SK-N-SH treated with all-trans-retinoic acid at 6 μM for 48 hours (cell line): ENCODE measurements around the gene GRIA3.

Source experiments
- ARNTL ChIP-seq: fragments of 450-650 bp; formaldehyde crosslinking; IDR thresholded peaks from 2 replicates; pipeline ENCODE4 v1.5.0; 2020; ENCODE audit warnings: low read depth, mild to moderate bottlenecking, moderate library complexity, borderline replicate concordance
- CSDC2 ChIP-seq: fragments of 250-450 bp; sonication (Bioruptor Pico); IDR thresholded peaks from 2 replicates; pipeline ENCODE4 v1.5.0; 2020; ENCODE audit warnings: mild to moderate bottlenecking, moderate library complexity
- ESRRG ChIP-seq: fragments of 250-450 bp; sonication (Bioruptor Pico); IDR thresholded peaks from 2 replicates; pipeline ENCODE4 v1.6.1; 2021; ENCODE audit warnings: mild to moderate bottlenecking
- OSR1 ChIP-seq: fragments of 250-450 bp; sonication (Bioruptor Pico); IDR thresholded peaks from 2 replicates; pipeline ENCODE4 v1.8.0; 2022; ENCODE audit warnings: moderate library complexity, mild to moderate bottlenecking, inconsistent platforms
- TCF4 ChIP-seq: fragments of 250-450 bp; sonication (Bioruptor Pico); IDR thresholded peaks from 2 replicates; pipeline ENCODE4 v1.8.0; 2021; ENCODE audit warnings: mild to moderate bottlenecking, moderate library complexity, borderline replicate concordance
- ZFP3 ChIP-seq: fragments of 250-450 bp; sonication (Bioruptor Pico); IDR thresholded peaks from 2 replicates; pipeline ENCODE4 v1.5.0; 2020; ENCODE audit warnings: mild to moderate bottlenecking, moderate library complexity
- ZNF565 ChIP-seq: fragments of 450-650 bp; formaldehyde crosslinking; conservative IDR thresholded peaks from 2 replicates; pipeline ENCODE4 v1.5.0; 2020; ENCODE audit warnings: low read depth, mild to moderate bottlenecking, moderate library complexity
- ZNF70 ChIP-seq: fragments of 450-650 bp; formaldehyde crosslinking; IDR thresholded peaks from 2 replicates; pipeline ENCODE4 v1.5.0; 2020; ENCODE audit warnings: mild to moderate bottlenecking, moderate library complexity
- TF ChIP-seq, protein P1 (sequence below): fragments of 250-450 bp; sonication (Bioruptor Pico); IDR thresholded peaks from 2 replicates; pipeline ENCODE4 v1.8.0; 2020; ENCODE audit warnings: mild to moderate bottlenecking, moderate library complexity, borderline replicate concordance
- TF ChIP-seq, protein P2 (sequence below): fragments of 250-450 bp; sonication (Bioruptor Pico); IDR thresholded peaks from 2 replicates; pipeline ENCODE4 v1.5.0; 2020; ENCODE audit warnings: mild to moderate bottlenecking, moderate library complexity
- TF ChIP-seq, protein P3 (sequence below): fragments of 250-450 bp; sonication (Bioruptor Pico); IDR thresholded peaks from 2 replicates; pipeline ENCODE4 v1.5.1; 2021; ENCODE audit warnings: mild to moderate bottlenecking, moderate library complexity
- TF ChIP-seq, protein P4 (sequence below): fragments of 250-450 bp; sonication (Bioruptor Pico); IDR thresholded peaks from 2 replicates; pipeline ENCODE4 v1.8.0; 2021; ENCODE audit warnings: low read depth, mild to moderate bottlenecking, moderate library complexity, borderline replicate concordance

DNA sequence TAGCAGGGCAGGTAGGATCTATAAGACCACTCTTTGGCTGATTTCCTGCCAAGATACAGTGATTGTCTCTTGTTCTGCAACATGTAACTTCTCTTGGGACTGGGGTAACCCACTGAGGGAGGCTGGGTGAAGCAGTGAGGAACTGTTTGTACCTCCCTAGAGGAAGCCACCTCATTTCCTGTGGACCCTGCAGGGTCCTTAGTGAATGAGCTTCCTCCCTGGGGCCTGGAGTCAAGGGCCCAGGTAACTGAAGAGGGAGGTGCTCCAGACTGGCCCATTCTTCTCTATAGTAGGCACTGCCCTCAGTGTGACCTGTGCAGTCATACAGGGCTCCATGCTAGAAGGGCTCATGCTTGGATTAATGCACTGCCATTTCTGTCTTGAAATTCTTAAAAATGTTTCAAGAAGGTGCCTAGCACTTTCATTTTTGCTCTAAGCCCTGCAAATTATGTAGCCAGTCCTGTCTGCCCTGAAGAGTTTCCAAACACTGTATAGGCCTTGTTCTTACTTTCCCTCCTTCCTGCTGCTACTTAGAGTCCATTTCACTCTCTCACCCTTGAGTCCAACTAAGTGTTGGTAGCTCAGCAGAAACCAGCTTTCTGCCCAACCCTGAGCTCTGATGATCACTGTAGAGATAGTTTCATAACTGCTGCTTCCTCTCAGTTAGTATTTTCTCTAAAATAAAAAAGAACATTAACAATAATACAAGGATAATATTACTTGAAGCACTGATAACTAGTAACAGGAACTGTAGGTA, 8.5 kb upstream of the GRIA3 start:
- TF ChIP-seq OSR1 (CRISPR knock-in tag) (no peak), ARNTL (CRISPR knock-in tag) (no peak), TCF4 (CRISPR knock-in tag) (no peak), CSDC2 (CRISPR knock-in tag) (no peak), ZNF565 (no peak), ESRRG (CRISPR knock-in tag) (no peak), ZFP3 (CRISPR knock-in tag) (no peak), ZNF70 (no peak)
- TF ChIP-seq, protein P1, sequence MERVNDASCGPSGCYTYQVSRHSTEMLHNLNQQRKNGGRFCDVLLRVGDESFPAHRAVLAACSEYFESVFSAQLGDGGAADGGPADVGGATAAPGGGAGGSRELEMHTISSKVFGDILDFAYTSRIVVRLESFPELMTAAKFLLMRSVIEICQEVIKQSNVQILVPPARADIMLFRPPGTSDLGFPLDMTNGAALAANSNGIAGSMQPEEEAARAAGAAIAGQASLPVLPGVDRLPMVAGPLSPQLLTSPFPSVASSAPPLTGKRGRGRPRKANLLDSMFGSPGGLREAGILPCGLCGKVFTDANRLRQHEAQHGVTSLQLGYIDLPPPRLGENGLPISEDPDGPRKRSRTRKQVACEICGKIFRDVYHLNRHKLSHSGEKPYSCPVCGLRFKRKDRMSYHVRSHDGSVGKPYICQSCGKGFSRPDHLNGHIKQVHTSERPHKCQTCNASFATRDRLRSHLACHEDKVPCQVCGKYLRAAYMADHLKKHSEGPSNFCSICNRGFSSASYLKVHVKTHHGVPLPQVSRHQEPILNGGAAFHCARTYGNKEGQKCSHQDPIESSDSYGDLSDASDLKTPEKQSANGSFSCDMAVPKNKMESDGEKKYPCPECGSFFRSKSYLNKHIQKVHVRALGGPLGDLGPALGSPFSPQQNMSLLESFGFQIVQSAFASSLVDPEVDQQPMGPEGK: no peak
- TF ChIP-seq, protein P2, sequence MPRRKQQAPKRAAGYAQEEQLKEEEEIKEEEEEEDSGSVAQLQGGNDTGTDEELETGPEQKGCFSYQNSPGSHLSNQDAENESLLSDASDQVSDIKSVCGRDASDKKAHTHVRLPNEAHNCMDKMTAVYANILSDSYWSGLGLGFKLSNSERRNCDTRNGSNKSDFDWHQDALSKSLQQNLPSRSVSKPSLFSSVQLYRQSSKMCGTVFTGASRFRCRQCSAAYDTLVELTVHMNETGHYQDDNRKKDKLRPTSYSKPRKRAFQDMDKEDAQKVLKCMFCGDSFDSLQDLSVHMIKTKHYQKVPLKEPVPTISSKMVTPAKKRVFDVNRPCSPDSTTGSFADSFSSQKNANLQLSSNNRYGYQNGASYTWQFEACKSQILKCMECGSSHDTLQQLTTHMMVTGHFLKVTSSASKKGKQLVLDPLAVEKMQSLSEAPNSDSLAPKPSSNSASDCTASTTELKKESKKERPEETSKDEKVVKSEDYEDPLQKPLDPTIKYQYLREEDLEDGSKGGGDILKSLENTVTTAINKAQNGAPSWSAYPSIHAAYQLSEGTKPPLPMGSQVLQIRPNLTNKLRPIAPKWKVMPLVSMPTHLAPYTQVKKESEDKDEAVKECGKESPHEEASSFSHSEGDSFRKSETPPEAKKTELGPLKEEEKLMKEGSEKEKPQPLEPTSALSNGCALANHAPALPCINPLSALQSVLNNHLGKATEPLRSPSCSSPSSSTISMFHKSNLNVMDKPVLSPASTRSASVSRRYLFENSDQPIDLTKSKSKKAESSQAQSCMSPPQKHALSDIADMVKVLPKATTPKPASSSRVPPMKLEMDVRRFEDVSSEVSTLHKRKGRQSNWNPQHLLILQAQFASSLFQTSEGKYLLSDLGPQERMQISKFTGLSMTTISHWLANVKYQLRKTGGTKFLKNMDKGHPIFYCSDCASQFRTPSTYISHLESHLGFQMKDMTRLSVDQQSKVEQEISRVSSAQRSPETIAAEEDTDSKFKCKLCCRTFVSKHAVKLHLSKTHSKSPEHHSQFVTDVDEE (CRISPR knock-in tag): no peak
- TF ChIP-seq, protein P3, sequence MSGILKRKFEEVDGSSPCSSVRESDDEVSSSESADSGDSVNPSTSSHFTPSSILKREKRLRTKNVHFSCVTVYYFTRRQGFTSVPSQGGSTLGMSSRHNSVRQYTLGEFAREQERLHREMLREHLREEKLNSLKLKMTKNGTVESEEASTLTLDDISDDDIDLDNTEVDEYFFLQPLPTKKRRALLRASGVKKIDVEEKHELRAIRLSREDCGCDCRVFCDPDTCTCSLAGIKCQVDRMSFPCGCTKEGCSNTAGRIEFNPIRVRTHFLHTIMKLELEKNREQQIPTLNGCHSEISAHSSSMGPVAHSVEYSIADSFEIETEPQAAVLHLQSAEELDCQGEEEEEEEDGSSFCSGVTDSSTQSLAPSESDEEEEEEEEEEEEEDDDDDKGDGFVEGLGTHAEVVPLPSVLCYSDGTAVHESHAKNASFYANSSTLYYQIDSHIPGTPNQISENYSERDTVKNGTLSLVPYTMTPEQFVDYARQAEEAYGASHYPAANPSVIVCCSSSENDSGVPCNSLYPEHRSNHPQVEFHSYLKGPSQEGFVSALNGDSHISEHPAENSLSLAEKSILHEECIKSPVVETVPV (CRISPR knock-in tag): no peak
- TF ChIP-seq, protein P4, sequence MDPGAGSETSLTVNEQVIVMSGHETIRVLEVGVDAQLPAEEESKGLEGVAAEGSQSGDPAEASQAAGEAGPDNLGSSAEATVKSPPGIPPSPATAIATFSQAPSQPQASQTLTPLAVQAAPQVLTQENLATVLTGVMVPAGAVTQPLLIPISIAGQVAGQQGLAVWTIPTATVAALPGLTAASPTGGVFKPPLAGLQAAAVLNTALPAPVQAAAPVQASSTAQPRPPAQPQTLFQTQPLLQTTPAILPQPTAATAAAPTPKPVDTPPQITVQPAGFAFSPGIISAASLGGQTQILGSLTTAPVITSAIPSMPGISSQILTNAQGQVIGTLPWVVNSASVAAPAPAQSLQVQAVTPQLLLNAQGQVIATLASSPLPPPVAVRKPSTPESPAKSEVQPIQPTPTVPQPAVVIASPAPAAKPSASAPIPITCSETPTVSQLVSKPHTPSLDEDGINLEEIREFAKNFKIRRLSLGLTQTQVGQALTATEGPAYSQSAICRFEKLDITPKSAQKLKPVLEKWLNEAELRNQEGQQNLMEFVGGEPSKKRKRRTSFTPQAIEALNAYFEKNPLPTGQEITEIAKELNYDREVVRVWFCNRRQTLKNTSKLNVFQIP (CRISPR knock-in tag): no peak
